K562 (cell line): Measurements from ENCODE around the gene SCG3. TPM values are rescaled to one million over a fixed set of nuclear protein-coding genes. Genes with fewer than 3 reads are reported as not detected.

Experiments
- ARHGAP35 ChIP-seq: fragments of 450-650 bp; IDR thresholded peaks from 2 replicates; pipeline ENCODE4 v1.6.1; 2018; ENCODE audit not compliant: partially characterized antibody
- TAF7 ChIP-seq: fragments of 450-650 bp; IDR thresholded peaks from 2 replicates; pipeline ENCODE4 v1.6.1; 2016; ENCODE audit warnings: missing genetic modification characterization, missing compliant biosample characterization
- polyA plus RNA-seq, 8 experiments: library from polyadenylated mRNA; depleted of rRNA in 4 of 8; stranded (reverse) in 5 of 8; unstranded in 3 of 8; fragments of >200 nt; fragmentation: Nextera tagmentation in 2 of 8; fragmentation: Illumina TruSeq in 1 of 8; extraction: Ambion mirVana in 2 of 8; extraction: Trizol in 1 of 8; gene quantifications; 2 replicates each; pipeline versions ENCODE4 v1.2.1 to v1.2.3, GENCODE V29; 2011 to 2014; ENCODE audit warnings: inconsistent platforms in 1 of 8, missing spikeins in 1 of 8
- total RNA-seq, 7 experiments: library from RNA; depleted of rRNA in 6 of 7; stranded (reverse); fragments of >200 nt in 6 of 7; fragmentation: Illumina TruSeq in 2 of 7; extraction: Trizol in 2 of 7; gene quantifications; 2 replicates each; pipeline versions ENCODE4 v1.2.1 to v1.2.3, GENCODE V29; 2011 to 2021; ENCODE audit warnings: low replicate concordance in 1 of 7
- TF ChIP-seq, protein P1 (sequence below), 2 experiments: fragments of 450-650 bp in 1 of 2; sonication (generic) in 1 of 2; formaldehyde crosslinking in 1 of 2; IDR thresholded peaks; 2 replicates each; pipeline versions ENCODE4 v1.7.1 to v1.9.0; 2016 to 2022; ENCODE audit warnings: inconsistent platforms in 1 of 2, mild to moderate bottlenecking in 1 of 2, missing genetic modification reagents in 1 of 2

Gene SCG3
- total and polyA plus RNA-seq, 9 of the 15 experiments (the other 6 are each of a cell fraction or from before 2014, with no cell fraction given) = 13.0 to 43.8 (median 21.0) TPM

DNA sequence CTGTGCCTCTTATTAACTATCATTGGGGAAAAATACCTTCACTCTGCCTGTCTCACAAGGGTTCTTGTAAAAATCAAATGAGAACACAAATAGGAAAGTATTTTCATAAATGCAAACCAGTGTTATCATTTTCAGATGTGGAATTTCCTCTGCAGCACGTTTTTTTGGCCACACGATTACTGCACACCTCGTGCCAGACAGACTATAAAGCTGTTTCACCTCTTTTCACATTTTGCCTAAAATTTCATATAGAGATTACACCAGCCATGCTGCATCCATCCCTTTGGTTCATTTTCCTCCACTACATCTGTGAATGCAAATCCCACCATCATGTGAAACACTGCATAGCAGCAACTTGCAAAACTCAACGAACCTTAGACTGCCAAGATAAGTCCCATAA, 68.9 kb downstream of the SCG3 start (continued):
- TF ChIP-seq, protein P1, sequence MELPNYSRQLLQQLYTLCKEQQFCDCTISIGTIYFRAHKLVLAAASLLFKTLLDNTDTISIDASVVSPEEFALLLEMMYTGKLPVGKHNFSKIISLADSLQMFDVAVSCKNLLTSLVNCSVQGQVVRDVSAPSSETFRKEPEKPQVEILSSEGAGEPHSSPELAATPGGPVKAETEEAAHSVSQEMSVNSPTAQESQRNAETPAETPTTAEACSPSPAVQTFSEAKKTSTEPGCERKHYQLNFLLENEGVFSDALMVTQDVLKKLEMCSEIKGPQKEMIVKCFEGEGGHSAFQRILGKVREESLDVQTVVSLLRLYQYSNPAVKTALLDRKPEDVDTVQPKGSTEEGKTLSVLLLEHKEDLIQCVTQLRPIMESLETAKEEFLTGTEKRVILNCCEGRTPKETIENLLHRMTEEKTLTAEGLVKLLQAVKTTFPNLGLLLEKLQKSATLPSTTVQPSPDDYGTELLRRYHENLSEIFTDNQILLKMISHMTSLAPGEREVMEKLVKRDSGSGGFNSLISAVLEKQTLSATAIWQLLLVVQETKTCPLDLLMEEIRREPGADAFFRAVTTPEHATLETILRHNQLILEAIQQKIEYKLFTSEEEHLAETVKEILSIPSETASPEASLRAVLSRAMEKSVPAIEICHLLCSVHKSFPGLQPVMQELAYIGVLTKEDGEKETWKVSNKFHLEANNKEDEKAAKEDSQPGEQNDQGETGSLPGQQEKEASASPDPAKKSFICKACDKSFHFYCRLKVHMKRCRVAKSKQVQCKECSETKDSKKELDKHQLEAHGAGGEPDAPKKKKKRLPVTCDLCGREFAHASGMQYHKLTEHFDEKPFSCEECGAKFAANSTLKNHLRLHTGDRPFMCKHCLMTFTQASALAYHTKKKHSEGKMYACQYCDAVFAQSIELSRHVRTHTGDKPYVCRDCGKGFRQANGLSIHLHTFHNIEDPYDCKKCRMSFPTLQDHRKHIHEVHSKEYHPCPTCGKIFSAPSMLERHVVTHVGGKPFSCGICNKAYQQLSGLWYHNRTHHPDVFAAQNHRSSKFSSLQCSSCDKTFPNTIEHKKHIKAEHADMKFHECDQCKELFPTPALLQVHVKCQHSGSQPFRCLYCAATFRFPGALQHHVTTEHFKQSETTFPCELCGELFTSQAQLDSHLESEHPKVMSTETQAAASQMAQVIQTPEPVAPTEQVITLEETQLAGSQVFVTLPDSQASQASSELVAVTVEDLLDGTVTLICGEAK (IDR thresholded peaks at IDR 0.05) = no peak
- TF ChIP-seq, protein P1 (CRISPR knock-in tag; IDR thresholded peaks at IDR 0.05) = no peak
- TF ChIP-seq ARHGAP35 (no peak), TAF7 (no peak)
